NCI-H526 (cell line): ENCODE results near the gene AARSD1.
"Not testable (repeated sequence)": the region's sequence is repeated elsewhere in the genome, so short reads cannot be mapped to it uniquely, and the experiment has no call there.

ENCODE experiments used
- DNase-seq, 2 experiments: peaks; one replicate each; lab custom pipeline; 2025; lab: John Stamatoyannopoulos, UW

Gene AARSD1

GRCh38 chr17:42964161-42964932 is at the start of gene AARSD1:
TSS of gene AARSD1 (minus strand) at chr17:42964454. CDS start at chr17:42964440, 14 bp downstream.
- DNase-seq, result peak; percentile 85 to 92

- no peak for DNase-seq
These were observed 49.0 kb upstream of the AARSD1 start for GRCh38 chr17:43013296-43013695.

GRCh38 chr17:43011728-43012472 is 47.6 kb upstream of the AARSD1 start:
- no peak for DNase-seq

GRCh38 chr17:43010667-43011308 is 46.5 kb upstream of the AARSD1 start:
- no peak for DNase-seq

DNA sequence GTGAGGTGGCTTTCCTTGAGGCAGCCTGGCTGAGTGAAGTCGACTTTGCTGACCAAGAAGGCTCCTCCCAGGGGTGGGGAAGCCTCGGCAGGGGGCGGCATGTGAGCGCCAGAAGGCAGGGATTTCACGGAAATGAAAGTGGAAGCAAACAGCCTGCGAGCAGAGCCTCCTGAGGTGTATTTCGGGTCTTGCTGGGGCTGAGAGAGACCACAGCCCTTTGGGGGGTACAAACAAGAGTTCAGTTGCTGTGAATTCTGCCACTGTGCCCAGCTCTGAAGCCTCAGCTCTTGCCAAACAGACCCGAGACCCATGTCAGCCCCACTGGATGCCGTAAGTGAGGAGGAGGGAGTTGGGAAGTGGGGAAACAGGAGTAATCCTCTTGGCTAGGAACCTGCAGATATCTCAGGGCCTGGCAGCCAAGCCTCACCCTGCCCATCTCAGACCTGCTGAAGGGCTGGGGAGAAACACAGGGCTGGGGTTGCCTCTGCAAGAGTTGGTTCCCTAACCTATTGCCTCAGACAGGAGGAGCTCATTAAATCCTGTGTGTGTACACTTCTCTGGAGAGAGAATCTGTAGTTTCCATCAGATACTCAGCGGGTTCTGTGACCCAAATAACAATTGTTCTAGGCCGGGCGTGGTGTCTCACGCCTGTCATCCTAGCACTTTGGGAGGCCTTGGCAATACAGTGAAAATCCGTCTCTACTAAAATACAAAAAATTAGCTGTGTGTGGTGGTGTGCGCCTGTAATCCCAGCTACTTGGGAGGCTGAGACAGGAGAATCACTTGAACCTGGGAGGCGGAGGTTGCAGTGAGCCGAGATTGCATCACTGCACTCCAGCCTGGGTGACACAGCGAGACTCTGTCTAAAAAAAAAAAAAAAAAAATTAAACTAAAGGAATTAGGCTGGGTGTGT is 42.6 kb upstream of the AARSD1 start, which contains the start of gene IFI35:
Gene IFI35 (plus strand): TSS at position 146 of the 913 bp plus-strand sequence. CDS start 164 bp downstream, at position 310.
- peak in 1 of 2 experiments; percentile 68 for DNase-seq

DNA sequence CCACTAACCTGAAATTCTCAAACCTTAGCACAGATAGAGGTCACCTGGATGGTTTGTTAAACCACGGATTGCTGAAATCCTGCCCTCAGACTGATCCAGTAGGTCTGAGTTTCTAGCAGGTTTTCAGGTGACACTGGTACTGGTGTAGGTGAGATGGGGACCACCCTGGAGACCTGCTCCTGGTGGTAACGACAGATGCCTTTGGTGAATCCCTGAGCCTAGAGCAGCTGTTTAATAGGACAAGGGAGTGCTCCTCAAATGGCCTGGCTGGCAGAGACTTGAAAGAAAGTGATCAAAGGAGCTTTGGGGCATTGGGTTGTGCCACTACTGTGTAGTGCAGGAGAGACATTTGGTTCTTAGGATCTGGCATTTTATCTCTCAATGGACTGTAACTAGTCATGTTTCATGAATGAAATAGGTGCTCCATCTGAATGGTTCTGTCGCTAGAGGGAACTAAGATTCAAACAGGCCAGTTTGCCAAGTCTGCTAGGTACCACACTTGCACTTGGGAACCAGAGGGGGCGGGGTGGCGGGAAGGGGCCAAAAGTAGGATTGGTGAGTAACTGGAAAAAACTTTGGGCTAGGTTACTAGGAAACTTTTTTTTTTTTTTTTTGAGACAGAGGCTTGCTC is 39.4 kb upstream of the AARSD1 start:
- no peak for DNase-seq

DNA sequence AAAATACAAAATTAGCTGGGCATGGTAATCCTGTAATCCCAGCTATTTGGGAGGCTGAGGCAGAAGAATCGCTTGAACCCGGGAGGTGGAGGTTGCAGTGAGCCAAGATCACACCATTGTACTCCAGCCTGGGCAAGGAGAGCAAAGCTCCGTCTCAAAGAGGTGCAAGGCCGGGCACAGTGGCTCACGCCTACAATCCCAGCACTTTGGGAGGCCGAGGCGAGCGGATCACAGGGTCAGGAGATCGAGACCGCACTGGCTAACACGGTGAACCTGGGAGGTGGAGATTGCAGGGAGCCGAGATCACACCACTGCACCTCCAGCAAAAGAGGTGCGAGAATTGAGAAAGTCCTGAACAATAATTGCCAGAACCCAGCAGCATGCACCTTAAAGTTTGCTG is 36.6 kb upstream of the AARSD1 start:
- not testable (repeated sequence) for DNase-seq

GRCh38 chr17:42999003-42999525 is 34.8 kb upstream of the AARSD1 start:
- no peak for DNase-seq

- peak; percentile 99 for DNase-seq
These were observed 34.0 kb upstream of the AARSD1 start, which contains the start of gene RPL27 for GRCh38 chr17:42997984-42998938. TSS of gene RPL27 (plus strand) at chr17:42998419. CDS start at chr17:42998751, 332 bp downstream.

DNA sequence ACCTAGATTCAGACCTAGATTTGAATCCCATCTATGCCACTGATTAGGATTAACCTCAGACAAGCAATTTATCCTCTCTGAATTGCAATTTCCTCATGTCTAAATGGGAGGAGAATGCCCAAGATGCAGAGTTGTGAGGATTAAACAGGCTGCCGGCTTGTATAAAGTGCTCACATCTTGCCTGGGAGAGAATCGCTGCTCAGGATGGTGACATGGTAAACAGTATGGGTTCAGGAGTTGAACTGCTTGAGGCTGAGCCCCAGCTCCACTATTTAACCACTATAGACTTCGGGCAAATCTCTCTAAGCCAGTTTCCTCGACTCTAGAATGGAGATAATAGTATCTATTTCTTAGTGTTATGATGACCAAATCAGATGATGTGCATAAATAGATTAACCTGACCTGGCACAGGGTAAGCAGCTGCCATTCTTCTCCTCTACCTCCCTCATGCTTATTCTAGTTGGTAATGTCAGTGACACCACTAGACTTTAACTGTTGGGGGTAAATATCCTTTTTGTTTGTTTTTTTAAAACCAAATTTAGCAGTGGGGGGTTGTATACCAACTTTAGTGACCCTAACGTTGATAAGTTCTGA is 33.2 kb upstream of the AARSD1 start:
- no peak for DNase-seq

GRCh38 chr17:42993913-42994312 is 29.7 kb upstream of the AARSD1 start:
- not testable (repeated sequence) for DNase-seq

- no peak for DNase-seq
These were observed 28.6 kb upstream of the AARSD1 start for GRCh38 chr17:42992872-42993271.

DNA sequence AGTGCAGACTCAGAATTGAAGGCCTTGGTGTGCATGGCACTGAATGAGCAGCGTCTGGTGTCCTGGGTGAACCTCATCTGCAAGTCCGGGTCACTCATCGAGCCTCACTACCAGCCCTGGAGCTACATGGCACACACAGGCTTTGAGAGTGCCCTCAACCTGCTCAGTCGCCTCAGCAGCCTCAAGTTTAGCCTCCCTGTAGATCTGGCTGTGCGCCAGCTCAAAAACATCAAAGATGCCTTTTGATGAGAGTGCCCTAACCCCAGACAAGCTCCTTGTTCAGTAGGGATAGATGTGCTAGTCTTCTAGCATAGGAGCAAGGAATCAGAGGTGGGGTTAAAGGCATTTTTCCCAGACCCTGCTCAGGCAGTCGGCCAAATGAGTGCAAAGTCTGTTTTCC is 27.2 kb upstream of the AARSD1 start:
- DNase-seq, result no peak

DNA sequence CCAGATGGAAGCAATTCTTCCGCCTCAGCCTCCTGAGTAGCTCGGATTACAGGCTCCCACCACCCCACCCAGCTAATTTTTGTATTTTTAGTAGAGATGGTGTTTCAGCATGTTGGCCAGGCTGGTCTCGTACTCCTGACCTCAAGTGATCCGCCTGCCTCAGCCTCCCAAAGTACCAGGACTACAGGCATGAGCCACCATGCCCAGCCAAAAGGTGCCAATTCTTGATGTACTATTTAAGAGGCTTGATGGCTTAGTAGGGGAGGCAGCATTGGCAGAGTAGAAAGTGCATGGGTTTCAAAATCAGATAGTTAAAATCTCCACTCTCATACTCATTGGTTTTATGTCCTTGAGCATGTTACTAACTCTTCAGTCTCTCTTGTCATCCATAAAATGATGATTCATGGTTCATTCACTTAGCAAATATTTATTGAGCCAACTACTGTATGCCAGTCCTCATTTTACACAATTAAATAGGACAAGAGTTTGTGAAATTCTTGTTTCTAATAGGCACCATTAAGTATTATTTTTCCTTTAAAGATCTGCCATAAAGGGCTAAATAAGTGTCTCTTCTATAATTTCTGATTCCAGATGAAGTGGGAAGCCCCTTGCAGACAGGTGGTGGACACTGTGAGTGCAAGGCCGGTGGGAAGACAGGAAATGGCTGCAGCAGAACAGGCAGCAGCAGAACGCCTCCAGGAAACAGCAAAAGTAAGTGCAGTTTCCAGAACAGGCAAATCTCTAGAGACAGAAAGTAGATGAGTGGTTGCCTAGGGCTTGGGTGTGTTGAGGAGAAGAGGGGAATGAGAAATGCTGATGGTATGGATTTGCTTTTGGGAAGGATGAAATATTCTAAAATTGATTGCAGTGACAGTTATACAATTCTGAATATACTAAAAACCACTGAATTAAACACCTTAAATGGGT is 25.7 kb upstream of the AARSD1 start:
- no peak for DNase-seq

GRCh38 chr17:42989141-42989540 is 24.9 kb upstream of the AARSD1 start:
- DNase-seq, result no peak

- DNase-seq, result no peak
These were observed 21.0 kb upstream of the AARSD1 start for GRCh38 chr17:42985225-42985624.

DNA sequence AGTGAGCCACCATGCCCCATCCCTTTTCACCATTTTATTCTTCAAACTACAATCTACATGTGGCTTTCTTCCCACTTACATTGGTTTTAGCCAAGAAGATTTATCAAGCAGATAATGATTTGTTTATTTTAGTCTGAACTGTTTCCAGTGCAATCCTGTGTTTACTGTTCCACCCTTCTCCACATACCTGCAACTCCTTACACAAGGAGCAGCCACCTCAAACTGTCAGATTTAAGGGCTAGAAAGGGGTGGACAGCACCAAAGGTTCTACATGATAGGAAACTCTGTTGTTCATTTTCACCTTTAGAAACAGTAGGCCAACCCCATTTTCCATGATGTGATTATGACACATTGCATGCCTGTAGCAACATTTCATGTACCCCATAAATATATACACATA is 18.0 kb upstream of the AARSD1 start:
- DNase-seq, result no peak
